Prostate gland (tissue), 2 donors: ENCODE data around the gene RDH13.

Experiments
- CTCF ChIP-seq, 4 experiments: fragments of 200-600 bp in 2 of 4; fragments of 450-650 bp in 2 of 4; sonication (generic) in 2 of 4; IDR thresholded peaks; 1 replicate in 3 of 4; 2 replicates in 1 of 4; pipeline ENCODE4 v1.5.1; 2016 to 2019; ENCODE audit warnings: antibody characterized with exemption in 4 of 4, mild to moderate bottlenecking in 2 of 4, moderate library complexity in 2 of 4
- POLR2A ChIP-seq: fragments of 450-650 bp; IDR thresholded peaks from one replicate; pipeline ENCODE4 v1.6.1; 2016; ENCODE audit warnings: antibody characterized with exemption, mild to moderate bottlenecking

GRCh38 chr19:55080121-55080967, 17.4 kb upstream of the RDH13 start:
- TF ChIP-seq CTCF (IDR thresholded peaks at IDR 0.05) (no peak), POLR2A (peak; percentile 18)
